K562 (cell line): Measurements from ENCODE around the gene DISC1. TPM values are rescaled to one million over a fixed set of nuclear protein-coding genes. Genes with fewer than 3 reads are reported as not detected.

Experiments used
- ATAC-seq: fragments of 200-7000 bp; cut with Tn5 transposase; 3 replicates; pipeline ENCODE4 v1.9.1; 2020; ENCODE audit warnings: moderate library complexity
- BruUV-seq: library from RNA; stranded (reverse); fragments of 400-500 nt; replicated peaks from 2 replicates; lab custom pipeline; 2021; lab: Mats Ljungman, UMichigan
- CTCF ChIA-PET: fragments of 300-600 bp; formaldehyde crosslinking; extraction: SDS; loops from one replicate; lab custom pipeline; 2021; ENCODE audit warnings: low intra/inter-chr PET ratio; lab: Yijun Ruan, JAX
- POLR2A ChIA-PET: fragments of 300-600, 350-650 bp; sonication (Branson Sonifier 250); formaldehyde crosslinking; extraction: SDS; loops from one replicate; lab custom pipeline; 2021; ENCODE audit warnings: antibody characterized with exemption, inconsistent platforms; lab: Yijun Ruan, JAX
- DNase-seq, 4 experiments: peaks; one replicate each; pipeline versions ENCODE4 v3.0.0 to v3.0.0-alpha.2; 2011 to 2018; ENCODE audit warnings: low spot score in 3 of 4, mixed read lengths in 3 of 4; ENCODE audit errors: extremely low read depth in 1 of 4
- FAIRE-seq: peaks from 2 replicates; lab custom pipeline; 2011; peaks lifted over from hg19 to GRCh38; lab: Jason Lieb, UNC
- H2AFZ ChIP-seq: 2 replicates; pipeline ENCODE4 v1.6.0; 2011; ENCODE audit warnings: low read depth, low read length, control low read depth, inconsistent platforms
- H3K27ac ChIP-seq: fragments of 200-600 bp; 3 replicates; pipeline ENCODE4 v1.8.0; 2011; ENCODE audit warnings: low read depth, mild to moderate bottlenecking, control low read depth, inconsistent platforms, low read length, moderate library complexity, mixed read lengths; ENCODE audit errors: extremely low read depth
- H3K27me3 ChIP-seq, 2 experiments: fragments of 300-600 bp in 1 of 2; 2 replicates in 1 of 2; 3 replicates in 1 of 2; pipeline versions ENCODE4 v1.6.0 to v1.8.0; 2011; ENCODE audit warnings: inconsistent platforms in 2 of 2, low read length in 2 of 2, mild to moderate bottlenecking in 1 of 2, mixed read lengths in 1 of 2, moderate library complexity in 1 of 2; ENCODE audit not compliant: control insufficient read depth in 2 of 2, insufficient read depth in 2 of 2
- H3K36me3 ChIP-seq: fragments of 300-600 bp; 3 replicates; pipeline ENCODE4 v1.8.0; 2011; ENCODE audit warnings: mild to moderate bottlenecking, low read length, inconsistent platforms; ENCODE audit not compliant: control insufficient read depth, insufficient read depth
- H3K4me1 ChIP-seq, 2 experiments: fragments of 200-600 bp in 1 of 2; replicated peaks in 1 of 2; 2 replicates in 1 of 2; 3 replicates in 1 of 2; pipeline versions ENCODE4 v1.5.1 to v1.8.0; 2011; ENCODE audit warnings: inconsistent platforms in 2 of 2, low read length in 2 of 2, mild to moderate bottlenecking in 1 of 2, mixed read lengths in 1 of 2, moderate library complexity in 1 of 2; ENCODE audit not compliant: control insufficient read depth in 2 of 2, insufficient read depth in 2 of 2
- H3K4me2 ChIP-seq: 2 replicates; pipeline ENCODE4 v1.6.1; 2011; ENCODE audit warnings: low read length, control low read depth, inconsistent platforms, mixed read lengths; ENCODE audit not compliant: insufficient read depth
- H3K4me3 ChIP-seq: fragments of 200-600 bp; sonication (generic), shearing (Covaris generic); 2 replicates; pipeline ENCODE4 v1.5.1; 2016; ENCODE audit warnings: control low read depth, inconsistent platforms
- H3K79me2 ChIP-seq: fragments of 200-600 bp; 3 replicates; pipeline ENCODE4 v1.8.0; 2011; ENCODE audit warnings: low read length, inconsistent platforms; ENCODE audit not compliant: control insufficient read depth, insufficient read depth
- H3K9ac ChIP-seq, 2 experiments: 2 replicates each; pipeline versions ENCODE4 v1.6.0 to v1.6.1; 2011; ENCODE audit warnings: low read depth in 2 of 2, low read length in 2 of 2, control low read depth in 1 of 2, inconsistent platforms in 1 of 2, mild to moderate bottlenecking in 1 of 2, mixed read lengths in 1 of 2; ENCODE audit not compliant: insufficient read depth in 1 of 2
- H3K9me1 ChIP-seq: one replicate; pipeline ENCODE4 v1.6.0; 2011; ENCODE audit warnings: inconsistent platforms, mild to moderate bottlenecking, low read length, moderate library complexity; ENCODE audit not compliant: control insufficient read depth, insufficient read depth
- H3K9me3 ChIP-seq: replicated peaks from 2 replicates; pipeline ENCODE4 v1.5.1; 2011; ENCODE audit warnings: low read depth, low read length, inconsistent platforms; ENCODE audit not compliant: control insufficient read depth, insufficient read depth
- H4K20me1 ChIP-seq: replicated peaks from 2 replicates; pipeline ENCODE4 v1.6.1; 2011; ENCODE audit warnings: low read length, inconsistent platforms, mixed read lengths; ENCODE audit not compliant: control insufficient read depth, insufficient read depth
- CTCFL ChIP-seq: IDR thresholded peaks from 2 replicates; pipeline ENCODE4 v1.6.1; 2011; ENCODE audit warnings: borderline replicate concordance, low read depth, mild to moderate bottlenecking, moderate library complexity, low read length; ENCODE audit not compliant: insufficient read depth, poor library complexity, severe bottlenecking
- KLF6 ChIP-seq: fragments of 250-450 bp; sonication (Bioruptor Pico); IDR thresholded peaks from 2 replicates; pipeline ENCODE4 v1.4.0; 2020; ENCODE audit warnings: mild to moderate bottlenecking, moderate library complexity, borderline replicate concordance
- NR0B1 ChIP-seq: fragments of 450-650 bp; IDR thresholded peaks from one replicate; pipeline ENCODE4 v1.6.1; 2018; ENCODE audit warnings: mild to moderate bottlenecking, moderate library complexity; ENCODE audit not compliant: partially characterized antibody
- SNAPC5 ChIP-seq: fragments of 250-450 bp; sonication (Bioruptor Pico); IDR thresholded peaks from 2 replicates; pipeline ENCODE4 v1.8.0; 2021; ENCODE audit warnings: moderate library complexity, mild to moderate bottlenecking, inconsistent platforms
- ZBTB43 ChIP-seq: sonication (generic); formaldehyde crosslinking; IDR thresholded peaks from 2 replicates; pipeline ENCODE4 v1.8.0; 2023; ENCODE audit warnings: mild to moderate bottlenecking, missing genetic modification reagents
- WGBS: fragments of 100-300 bp; shearing (Covaris generic); methylation state at CpG from one replicate; pipeline ENCODE4 v1.1.6; 2016; ENCODE audit warnings: low coverage, mixed read lengths; ENCODE audit not compliant: insufficient coverage; ENCODE audit errors: missing lambda C conversion rate; 5-methylcytosine and 5-hydroxymethylcytosine counted together
- in situ Hi-C: fragments of 300-500 bp; cut with MboI; formaldehyde crosslinking; loops from 4 replicates; pipeline ENCODE4 v1.15.0; 2018; ENCODE audit warnings: inconsistent platforms, mixed read lengths
- intact Hi-C: fragments of 100-400 bp; cut with micrococcal nuclease; formaldehyde crosslinking; loops from 2 replicates; pipeline ENCODE4 v1.14.2; 2022
- polyA plus RNA-seq, 8 experiments: library from polyadenylated mRNA; depleted of rRNA in 4 of 8; stranded (reverse) in 5 of 8; unstranded in 3 of 8; fragments of >200 nt; fragmentation: Nextera tagmentation in 2 of 8; fragmentation: Illumina TruSeq in 1 of 8; extraction: Ambion mirVana in 2 of 8; extraction: Trizol in 1 of 8; gene quantifications; 2 replicates each; pipeline versions ENCODE4 v1.2.1 to v1.2.3, GENCODE V29; 2011 to 2014; ENCODE audit warnings: inconsistent platforms in 1 of 8, missing spikeins in 1 of 8
- total RNA-seq, 7 experiments: library from RNA; depleted of rRNA in 6 of 7; stranded (reverse); fragments of >200 nt in 6 of 7; fragmentation: Illumina TruSeq in 2 of 7; extraction: Trizol in 2 of 7; gene quantifications; 2 replicates each; pipeline versions ENCODE4 v1.2.1 to v1.2.3, GENCODE V29; 2011 to 2021; ENCODE audit warnings: low replicate concordance in 1 of 7

The DISC1 gene
- total and polyA plus RNA-seq, 9 of the 15 experiments (the other 6 are each of a cell fraction or from before 2014, with no cell fraction given): 0.01 to 0.11 (median 0.08) TPM; not detected in 1

GRCh38 chr1:231792634-231793033 is 166.0 kb downstream of the DISC1 start:
- no TSS peak for BruUV-seq
- intact Hi-C loops: no loop called here
- no peak for DNase-seq
- no peaks in the 10 kb centered on the region for H3K4me1 ChIP-seq
- no peaks in the 10 kb centered on the region for H4K20me1 ChIP-seq
- H2AFZ ChIP-seq: no peak overlapping the region
- WGBS: 0% methylated on average over 2 of the region's 2 CpGs
- CTCF ChIA-PET: no interaction called here
- TF ChIP-seq CTCFL: no peak
- TF ChIP-seq NR0B1: no peak
- no peak for TF ChIP-seq SNAPC5 (CRISPR knock-in tag)
- no peak for TF ChIP-seq ZBTB43
- no peak for TF ChIP-seq KLF6 (CRISPR knock-in tag)
- TF ChIP-seq, all 486 proteins: peak for 0
- Histone ChIP-seq H3K79me2 (no peaks in the 10 kb centered on the region), H3K36me3 (no peaks in the 10 kb centered on the region), H3K9ac (no peak overlapping the region), H3K9me3 (no peaks in the 10 kb centered on the region), H3K27me3 (no peaks in the 10 kb centered on the region), H3K4me2 (no peak overlapping the region), H3K27ac (no peak overlapping the region), H3K4me3 (no peak overlapping the region), H3K9me1 (no peaks in the 10 kb centered on the region)
- in situ Hi-C loops: no loop called here
- no peak for ATAC-seq
- POLR2A ChIA-PET: no interaction called here
- FAIRE-seq: no peak
